Stimulated activated CD4-positive, alpha-beta T cell treated with anti-CD3 and anti-CD28 coated beads, Interleukin-1b, Interleukin-23, amount 100 ng/mL, for 1 hour (primary cell): ENCODE data around the gene MYO5B.
A peak's percentile ranks its signal among the peaks of the same experiment; 100 is the strongest.
"Not testable (repeated sequence)": the region's sequence is repeated elsewhere in the genome, so short reads cannot be mapped to it uniquely, and the experiment has no call there.

Experiments
- DNase-seq, 2 donors: peaks; one replicate each; pipeline ENCODE4 v3.0.0-alpha.2; 2020; ENCODE audit warnings: low read depth in 2 of 2

The MYO5B gene

GRCh38 chr18:49837889-49838288 is 357.1 kb downstream of the MYO5B start:
- DNase-seq, result no peak

- not testable (repeated sequence) for DNase-seq
These were observed 357.6 kb downstream of the MYO5B start for GRCh38 chr18:49837316-49837835.

GRCh38 chr18:49835405-49835804 is 359.5 kb downstream of the MYO5B start:
- no peak for DNase-seq

- DNase-seq, result no peak
These were observed 360.7 kb downstream of the MYO5B start for GRCh38 chr18:49834258-49834657.

GRCh38 chr18:49833814-49834213 is 361.1 kb downstream of the MYO5B start:
- DNase-seq, result no peak

- no peak for DNase-seq
These were observed 362.7 kb downstream of the MYO5B start for GRCh38 chr18:49832221-49832647.

GRCh38 chr18:49827996-49828395 is 367.0 kb downstream of the MYO5B start:
- DNase-seq, result no peak

- DNase-seq, result no peak
These were observed 374.9 kb downstream of the MYO5B start for GRCh38 chr18:49819823-49820671.

GRCh38 chr18:49819071-49819662 is 375.8 kb downstream of the MYO5B start:
- no peak for DNase-seq

GRCh38 chr18:49817947-49818346 is 377.0 kb downstream of the MYO5B start:
- no peak for DNase-seq

- DNase-seq, result no peak
These were observed 379.0 kb downstream of the MYO5B start for GRCh38 chr18:49815927-49816326.

GRCh38 chr18:49814147-49814499 is 380.8 kb downstream of the MYO5B start:
- DNase-seq, result no peak

GRCh38 chr18:49813319-49814146 is 381.4 kb downstream of the MYO5B start, which contains the start of gene ACAA2:
Gene ACAA2, minus strand, starts transcription at chr18:49813533. Its CDS starts 49 bp downstream, at chr18:49813484.
- peak; percentile 48 to 63 for DNase-seq

GRCh38 chr18:49813069-49813318 is 382.0 kb downstream of the MYO5B start:
- no peak for DNase-seq

GRCh38 chr18:49812286-49813068 is 382.5 kb downstream of the MYO5B start:
- no peak for DNase-seq

- no peak for DNase-seq
These were observed 383.6 kb downstream of the MYO5B start for GRCh38 chr18:49811151-49811938.

GRCh38 chr18:49808553-49809191 is 386.3 kb downstream of the MYO5B start:
- not testable (repeated sequence) for DNase-seq

GRCh38 chr18:49804096-49804495 is 390.9 kb downstream of the MYO5B start:
- DNase-seq, result no peak

GRCh38 chr18:49802623-49803022 is 392.3 kb downstream of the MYO5B start:
- DNase-seq, result no peak

- DNase-seq, result not testable (repeated sequence)
These were observed 394.5 kb downstream of the MYO5B start for GRCh38 chr18:49800491-49800890.
